ENCODE data around the gene GRK4.

GRCh38 chr4:2962614-2963174 is 677 bp upstream of the GRK4 start:
- no peak for TF ChIP-seq CTCF (IDR thresholded peaks at IDR 0.05; ENCODE audit: borderline replicate concordance, extremely low read depth, low read length, poor library complexity, severe bottlenecking)
- TF ChIP-seq EZH2 (IDR thresholded peaks at IDR 0.05; ENCODE audit: borderline replicate concordance, low read depth, low read length, severe bottlenecking): no peak

All from DND-41 (cell line).